ENCODE measurements around the gene CD47.

The CD47 gene

DNA sequence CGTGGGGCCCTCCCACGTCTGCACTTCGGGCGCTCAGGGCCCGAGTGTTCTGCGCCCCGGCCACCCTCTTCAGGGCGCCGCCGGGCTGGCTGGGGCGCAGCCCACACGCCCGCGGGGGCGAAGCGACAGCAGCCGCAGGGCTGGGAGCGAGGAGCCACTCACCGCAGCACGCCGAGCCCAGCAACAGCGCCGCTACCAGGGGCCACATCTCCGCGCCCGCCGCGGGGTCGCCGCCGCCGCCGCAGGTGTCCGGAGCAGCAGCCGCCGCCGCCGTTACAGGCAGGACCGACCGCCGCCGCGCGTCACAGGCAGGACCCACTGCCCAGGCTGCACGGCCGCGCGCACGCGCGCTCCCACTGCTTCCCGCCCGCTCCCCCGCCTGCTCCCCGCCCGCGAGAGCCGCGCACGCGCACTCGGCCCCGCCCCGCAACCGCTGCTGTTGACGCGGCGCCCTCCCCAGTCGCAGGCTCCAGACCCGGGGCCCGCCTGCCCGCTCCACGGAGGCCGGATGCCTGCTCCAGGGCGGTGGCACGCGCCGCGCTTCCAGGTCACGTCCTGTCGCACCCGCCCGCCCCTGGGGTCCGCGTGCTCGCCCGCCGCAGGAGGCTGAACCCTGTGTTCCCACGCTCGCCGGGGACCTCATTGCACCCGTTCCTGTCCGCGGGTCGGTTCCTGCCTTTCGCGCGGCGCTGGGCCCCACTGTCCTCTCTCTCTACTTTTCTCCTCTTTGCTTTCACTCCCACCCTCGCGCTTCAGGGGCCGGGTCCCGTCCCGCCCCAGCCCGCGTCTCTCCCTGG, at the start of gene CD47:
Gene CD47 (minus strand): TSS at position 331 of the 797 bp plus-strand sequence. CDS start 123 bp downstream, at position 208.
- DNase-seq (ENCODE audit: low spot score) = peak; percentile 97

DNA sequence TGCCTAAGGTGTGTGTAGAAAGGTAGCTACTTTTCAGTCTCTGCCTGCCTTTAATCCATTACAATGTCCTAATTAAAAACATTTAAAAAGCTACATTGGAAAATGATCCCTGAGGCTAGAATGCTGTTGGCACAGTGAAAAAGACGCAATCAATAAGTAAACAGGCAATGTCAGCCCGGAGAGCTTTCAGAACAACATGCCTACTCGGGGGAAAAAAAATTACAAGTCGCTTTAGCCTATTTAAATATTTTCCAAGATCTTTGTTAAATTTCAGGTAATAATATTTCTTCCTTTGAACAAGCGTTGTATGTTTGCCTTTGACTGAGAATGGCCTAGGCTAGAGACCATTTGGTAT, 46.6 kb upstream of the CD47 start:
- no peak for DNase-seq (ENCODE audit: low spot score)

DNA sequence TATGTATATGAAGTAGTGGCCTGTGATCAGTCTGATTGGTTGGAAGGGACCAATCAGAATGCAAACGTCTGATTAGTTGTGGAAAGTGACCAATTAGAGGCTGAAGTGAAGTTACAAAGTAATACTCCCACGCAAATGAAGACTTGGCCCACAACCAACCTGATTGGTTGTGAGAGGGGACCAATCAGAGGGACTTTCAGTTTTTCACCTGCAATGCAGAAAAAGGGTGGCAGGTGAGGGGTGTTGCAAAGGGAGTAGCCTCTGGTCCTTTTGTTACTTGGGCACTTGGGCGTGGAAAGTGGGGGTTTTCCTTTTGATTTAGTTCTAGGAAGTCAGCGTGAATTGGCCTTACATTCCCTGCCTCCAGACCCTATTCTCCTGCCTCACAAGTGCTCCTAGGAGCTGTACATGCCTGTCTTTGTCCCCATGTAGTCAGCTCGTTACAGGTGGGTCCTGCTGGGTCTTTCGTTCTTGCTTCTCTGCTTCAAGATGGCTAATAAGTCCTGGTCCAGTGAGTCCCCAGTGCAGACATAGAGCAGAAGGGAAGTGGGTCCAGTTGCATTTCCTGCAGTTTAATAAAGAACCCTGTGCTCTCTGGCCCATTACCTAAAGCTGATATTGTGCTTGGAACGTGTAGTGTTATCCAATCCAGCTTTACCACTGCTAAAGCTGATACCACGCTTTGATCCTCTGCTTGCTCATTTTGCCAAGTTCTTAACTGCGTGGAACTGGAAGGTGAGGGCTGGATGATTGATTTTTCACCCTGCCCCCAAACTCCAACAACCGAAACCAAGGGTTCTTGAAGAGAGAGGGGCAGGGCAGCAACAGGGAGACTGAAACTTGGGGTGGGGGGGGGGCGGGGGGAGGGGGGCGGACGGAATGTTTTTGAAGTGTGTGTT, 46.0 kb upstream of the CD47 start:
- no peak for DNase-seq (ENCODE audit: low spot score)

DNA sequence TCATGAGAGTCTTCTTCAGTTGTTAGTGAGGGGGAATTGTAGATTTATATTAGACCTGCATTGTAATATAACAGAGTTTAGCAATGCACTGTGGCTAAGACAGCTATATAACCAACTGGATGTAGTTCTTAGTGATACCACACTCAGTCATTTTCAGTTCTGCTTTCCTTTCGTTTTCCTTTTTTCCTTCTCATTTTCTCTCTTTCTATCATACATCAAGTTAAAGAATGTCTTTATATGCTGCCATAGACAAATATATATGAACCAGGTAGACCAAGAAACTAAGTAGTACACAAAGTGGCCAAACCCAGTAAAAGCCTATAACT, 43.7 kb upstream of the CD47 start:
- DNase-seq (ENCODE audit: low spot score) = no peak

DNA sequence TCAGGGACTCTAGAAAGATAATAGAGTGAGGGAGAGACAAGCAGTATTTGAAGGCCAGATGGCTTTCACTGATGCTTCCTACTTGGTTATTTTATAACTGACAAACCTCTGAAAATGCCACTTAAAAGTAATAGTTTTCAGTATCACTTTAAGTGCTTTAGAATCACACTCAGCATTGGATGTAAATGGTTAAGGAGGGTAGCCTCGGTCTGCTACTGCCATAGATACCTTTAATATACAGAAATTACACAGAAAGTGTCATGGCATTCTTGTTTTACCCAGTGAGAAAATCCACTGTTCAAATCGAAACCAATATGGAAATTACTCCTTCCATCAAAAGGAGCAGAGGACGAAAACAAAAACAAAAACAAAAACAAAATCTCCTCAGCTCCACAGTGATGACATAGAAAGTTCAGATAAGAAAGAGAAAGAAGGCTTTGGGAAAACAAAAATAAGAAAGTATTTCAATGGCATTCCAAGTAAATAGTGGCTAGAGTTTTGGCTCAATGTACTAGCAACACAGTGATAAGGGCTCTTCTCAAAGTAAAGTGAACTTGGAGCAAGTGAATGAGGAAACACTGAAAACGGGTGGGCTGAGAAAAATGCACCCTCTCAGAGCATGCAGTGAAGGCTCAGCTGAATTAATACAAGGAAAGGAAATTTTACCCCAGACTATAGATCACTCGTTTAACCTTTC, 43.2 kb upstream of the CD47 start:
- DNase-seq (ENCODE audit: low spot score) = no peak

DNA sequence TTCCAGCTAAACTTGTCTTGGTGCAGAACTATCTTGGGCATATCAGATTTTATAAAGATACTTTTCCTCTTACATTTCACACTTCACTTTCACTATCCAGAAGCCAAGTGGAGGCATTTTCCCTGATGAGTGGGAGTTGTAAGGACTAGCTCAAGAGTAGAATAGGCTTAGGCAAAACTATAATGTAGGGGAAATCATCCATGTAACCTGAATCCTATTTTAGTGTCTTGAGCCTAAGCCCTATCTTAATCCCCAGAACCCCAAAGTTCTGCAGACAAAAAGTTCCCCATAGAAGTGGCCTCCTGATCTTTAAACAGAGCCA, 42.2 kb upstream of the CD47 start:
- DNase-seq (ENCODE audit: low spot score) = no peak

DNA sequence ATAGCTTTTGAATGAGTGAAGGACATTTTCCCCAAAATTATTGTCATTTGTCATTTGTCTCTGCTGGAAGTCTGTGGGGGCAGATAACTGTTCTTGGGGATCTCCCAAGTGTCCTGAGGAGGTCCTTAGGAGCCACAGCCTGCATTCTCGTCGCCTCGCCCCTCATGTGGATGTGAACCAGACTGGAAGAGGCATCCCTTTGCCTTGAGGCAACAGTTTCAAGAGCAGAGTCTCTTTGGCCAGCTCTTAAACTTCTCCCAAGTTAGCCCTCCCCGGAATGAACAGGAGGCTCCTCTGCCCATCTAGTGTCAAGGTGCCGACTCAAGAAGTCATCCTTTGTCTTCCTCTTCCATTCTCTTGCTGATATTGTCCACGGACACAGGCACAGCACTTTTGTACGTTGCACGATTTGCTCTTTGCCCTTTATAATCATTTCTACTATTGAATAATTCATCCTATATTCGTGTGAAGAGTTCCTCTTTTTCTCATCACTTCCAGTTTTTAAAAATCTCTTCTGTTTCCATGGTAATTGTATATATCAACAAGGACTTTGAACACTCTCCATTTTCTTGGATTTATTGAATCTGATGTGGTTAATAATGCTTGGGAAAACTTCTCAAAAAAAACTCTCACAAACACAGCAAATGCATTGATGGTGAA, 40.8 kb upstream of the CD47 start:
- DNase-seq (ENCODE audit: low spot score) = no peak

DNA sequence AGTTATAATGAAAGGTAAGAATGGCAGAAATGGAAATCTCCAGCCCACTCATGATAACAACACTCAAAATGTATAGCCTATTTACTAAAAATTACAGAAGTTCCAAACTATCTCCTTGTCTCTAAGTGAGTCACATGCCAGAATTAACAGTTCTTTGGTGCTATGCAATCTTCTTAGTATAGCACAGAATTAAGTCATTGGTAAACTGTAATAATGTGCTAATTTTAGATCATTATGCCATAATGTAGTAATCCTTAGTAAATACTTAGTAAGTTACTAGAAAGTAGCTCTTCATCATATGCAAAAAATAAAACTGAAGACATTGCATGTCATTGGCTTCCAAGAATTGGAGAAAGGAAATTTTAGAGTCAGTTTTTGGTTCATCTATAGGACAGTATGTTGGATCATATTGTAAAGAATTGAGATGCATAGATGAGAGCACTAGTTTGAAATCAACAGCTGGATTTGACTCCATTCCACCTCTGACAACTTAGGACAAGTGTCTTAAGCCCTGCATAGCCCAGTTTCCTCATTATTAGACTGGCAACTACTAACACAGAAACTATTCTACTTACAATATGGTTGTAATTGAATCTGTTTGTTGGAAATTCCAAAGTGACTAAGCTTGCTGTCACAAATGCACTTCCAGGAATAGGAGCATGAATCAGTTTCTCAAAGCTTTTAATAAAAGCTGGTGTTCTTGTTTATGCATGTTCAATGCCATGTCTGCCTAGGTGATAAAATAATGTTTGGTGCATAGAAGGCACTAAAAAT, 40.1 kb upstream of the CD47 start:
- DNase-seq (ENCODE audit: low spot score) = no peak

DNA sequence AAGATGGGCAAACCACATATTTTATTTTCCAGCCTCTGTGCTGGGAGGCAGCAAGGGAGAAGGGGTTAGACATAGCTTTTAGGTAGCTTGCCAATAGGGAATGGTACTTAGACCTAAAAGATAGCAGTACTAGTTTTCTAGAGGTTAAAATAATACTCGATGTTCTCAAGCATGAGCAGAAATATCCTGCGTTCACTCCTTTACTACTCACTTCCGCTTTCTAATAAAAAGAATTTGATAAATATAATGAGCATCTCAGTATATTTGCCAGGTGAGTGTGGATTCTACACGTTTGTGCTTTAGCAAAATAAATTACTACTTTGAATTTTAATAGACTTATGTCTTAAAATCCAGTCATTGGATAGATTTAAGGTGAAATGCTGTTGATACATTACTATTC, 39.4 kb upstream of the CD47 start:
- no peak for DNase-seq (ENCODE audit: low spot score)

DNA sequence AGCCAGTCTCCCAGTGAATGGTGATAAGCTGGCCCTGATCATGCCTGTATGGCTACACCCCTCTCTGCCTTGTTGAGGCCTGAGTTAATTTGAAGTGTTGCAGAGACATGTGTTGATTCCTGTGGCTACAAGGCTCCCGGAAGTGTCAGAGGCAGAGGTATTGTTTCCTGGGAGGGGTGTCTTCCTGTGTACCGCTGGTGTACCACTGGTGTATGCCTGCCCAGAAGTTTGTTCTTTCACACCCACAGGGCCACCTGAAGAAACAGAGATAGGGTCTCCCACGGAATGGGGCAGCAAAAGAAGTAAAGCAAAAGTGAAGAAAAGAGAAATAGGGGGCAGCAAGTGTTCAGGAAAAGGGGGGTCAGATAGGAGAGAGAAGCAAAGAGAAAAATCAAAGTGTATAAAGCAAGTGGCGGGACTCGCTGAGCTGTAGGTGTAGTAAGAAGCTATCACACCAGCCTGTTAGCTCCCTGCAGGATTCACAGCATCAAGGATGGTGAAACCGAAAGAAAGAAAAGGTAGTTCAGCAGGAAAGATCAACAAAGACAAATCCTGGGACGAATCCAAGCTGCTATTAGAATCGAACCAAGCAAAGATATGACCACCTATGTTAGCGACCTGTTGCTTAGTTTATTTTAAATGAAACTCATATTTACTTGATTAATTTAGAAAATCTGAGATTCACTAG, 36.6 kb upstream of the CD47 start:
- DNase-seq (ENCODE audit: low spot score) = peak; percentile 86

DNA sequence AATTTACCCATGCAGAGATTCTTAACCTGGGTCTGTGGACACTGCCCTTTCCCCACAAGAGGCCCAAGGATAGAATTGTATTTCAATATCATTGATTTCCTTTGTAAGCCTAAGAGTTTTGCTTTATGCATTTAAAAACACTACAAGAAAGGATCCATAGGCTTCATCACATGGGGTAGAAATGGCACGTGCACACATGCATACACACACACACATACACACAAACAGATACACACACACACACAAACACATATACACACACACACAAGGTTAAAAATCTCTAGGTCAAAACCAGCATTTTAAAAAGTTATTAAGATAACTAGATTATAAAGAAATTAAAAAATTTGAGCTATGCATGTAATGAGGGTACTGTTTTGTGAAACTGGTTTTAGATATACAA, 35.5 kb upstream of the CD47 start:
- no peak for DNase-seq (ENCODE audit: low spot score)

DNA sequence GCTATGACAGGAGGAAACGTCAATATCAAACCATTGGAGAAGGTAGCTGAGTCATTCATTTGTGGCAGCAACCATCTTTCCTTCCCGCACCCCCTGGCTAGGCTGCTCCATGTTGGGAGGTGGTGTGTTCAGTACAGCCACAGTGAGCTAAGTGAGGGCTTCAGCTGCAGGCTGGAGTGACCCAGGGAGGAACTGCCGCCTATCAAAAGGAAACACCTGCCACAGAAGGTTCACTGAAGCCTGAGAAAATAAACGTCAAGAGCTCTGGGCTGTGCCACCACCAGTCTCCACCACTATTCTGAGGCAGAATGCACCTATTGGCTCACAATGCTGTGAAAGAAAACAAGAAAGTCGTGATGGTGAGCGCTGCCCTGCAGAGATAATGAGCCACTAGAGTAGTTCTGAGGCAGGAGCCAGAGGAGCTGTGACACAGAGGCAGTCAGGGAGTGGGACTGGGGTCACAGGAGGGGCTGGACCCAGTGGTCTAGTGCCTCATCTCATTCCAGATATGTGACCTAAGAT, 34.8 kb upstream of the CD47 start:
- peak; percentile 71 for DNase-seq (ENCODE audit: low spot score)

DNA sequence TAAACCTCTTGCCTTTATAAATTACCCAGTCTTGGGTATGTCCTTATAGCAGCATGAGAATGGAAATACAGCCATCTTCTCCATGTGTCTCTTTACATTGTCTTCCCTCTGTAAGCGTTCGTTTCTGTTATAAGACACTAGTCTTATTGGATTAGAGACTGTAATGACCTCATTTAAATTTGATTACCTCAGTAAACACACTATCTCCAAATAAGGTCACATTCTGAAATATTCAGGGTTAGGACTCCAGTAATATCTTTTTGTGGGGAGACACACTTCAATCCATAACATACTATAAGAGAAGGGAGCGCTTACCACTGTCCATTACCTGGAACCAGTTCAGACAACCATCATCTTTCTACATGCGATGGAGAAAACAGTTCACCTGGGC, 34.3 kb upstream of the CD47 start:
- no peak for DNase-seq (ENCODE audit: low spot score)

DNA sequence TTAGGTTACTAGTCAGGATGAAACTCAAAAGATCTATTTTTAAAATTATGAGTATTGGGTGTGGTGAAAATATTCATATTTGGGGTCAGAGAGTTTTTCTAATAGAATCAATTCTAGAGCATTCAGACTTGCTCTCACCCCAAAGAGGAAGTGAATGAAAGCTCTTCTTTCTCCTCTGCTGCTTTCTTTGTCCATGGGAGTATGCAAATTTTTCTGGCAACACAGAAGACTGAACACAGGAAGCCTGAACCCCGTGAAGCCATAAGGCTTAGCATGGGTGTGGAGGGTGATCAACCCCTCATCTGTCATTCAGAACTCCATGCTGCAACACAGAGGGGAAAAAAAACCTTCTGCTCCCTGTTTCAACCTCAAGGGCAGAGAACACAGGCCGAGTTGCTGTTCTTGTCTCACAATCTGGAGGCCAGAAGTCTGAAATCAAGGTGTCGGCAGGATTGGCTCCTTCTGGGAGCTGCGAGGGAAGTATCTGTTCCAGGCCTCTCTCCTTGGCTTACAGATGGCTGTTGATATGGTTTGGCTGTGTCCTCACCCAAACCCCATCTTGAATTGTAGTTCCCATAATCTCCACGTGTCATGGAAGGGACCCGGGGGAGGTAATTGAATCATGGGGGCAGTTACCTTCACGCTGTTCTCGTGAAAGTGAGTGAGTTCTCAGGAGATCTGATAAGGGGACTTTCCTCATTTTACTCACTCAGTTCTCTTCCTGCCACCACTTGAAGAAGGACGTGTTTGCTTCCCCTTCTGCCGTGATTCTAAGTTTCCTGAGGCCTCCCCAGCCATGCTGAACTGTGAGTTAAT, 33.7 kb upstream of the CD47 start:
- DNase-seq (ENCODE audit: low spot score) = peak; percentile 73

DNA sequence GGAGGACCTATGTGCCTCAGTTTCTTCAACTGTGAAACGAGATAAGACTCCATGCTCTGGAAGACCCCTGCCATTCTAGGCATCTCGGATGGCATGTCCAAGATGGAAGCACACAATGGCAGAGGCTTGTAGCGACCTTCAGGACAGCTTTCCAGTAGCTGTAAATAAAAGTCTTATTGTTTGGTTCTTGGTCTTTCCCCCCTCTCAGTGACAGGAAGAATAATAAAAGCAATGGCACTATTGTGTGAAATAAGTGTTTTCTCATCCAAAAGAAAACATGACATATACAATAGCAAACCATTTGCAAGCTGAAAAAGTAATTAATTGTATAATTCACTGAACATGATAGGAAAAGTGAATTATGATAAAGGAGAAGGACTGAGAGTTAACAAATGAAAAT, 32.5 kb upstream of the CD47 start:
- DNase-seq (ENCODE audit: low spot score) = no peak

DNA sequence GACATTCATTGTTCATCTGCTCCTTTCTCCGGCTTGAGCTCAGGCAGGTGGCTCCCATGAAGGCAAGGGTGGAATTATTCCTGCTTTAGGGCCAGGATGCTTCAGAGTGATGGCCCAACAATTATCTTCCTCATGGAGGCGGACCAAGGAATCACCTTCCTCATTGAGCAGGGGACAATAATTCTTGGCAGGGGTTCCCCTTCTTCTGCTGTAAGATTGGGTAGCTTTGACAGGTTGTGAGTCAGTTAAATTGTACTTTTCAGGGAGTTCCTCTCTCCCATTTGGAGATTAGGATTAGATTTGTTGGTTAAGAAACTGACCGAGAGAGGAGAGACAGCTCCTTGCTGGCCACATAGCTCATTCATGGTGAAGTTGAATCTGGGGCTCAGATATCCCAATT, 31.4 kb upstream of the CD47 start:
- DNase-seq (ENCODE audit: low spot score) = no peak

DNA sequence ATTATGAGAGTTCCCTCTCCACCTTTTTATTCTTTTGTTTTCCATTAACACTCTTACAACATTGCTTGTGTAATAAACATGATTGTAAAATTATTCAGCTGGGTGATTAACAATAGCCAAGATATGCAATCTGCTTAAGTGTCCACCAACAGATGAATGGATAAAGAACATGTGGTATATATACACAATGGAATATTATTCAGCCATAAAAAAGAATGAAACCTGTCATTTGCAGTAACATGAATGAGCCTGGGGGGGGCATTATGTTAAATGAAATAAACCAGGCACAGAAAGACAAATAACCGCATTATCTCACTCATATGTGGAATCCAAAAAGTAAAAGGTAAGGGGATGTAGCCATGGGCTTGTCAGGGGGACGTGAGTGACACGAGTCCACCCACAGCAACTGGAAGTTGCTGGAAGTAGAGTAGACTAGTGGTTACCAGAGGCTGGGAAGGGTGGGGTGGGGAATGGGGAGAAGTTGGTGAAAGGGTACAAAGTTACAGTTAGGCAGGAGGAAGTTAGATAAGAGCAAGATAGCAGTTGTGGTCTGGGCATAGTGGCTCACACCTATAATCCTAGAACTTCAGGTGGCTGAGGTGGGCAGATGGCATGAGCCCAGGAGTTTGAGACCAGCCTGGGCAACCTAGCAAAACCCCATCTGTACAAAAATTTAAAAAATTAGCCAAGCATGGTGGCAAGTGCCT, 28.7 kb upstream of the CD47 start:
- DNase-seq (ENCODE audit: low spot score) = no peak

DNA sequence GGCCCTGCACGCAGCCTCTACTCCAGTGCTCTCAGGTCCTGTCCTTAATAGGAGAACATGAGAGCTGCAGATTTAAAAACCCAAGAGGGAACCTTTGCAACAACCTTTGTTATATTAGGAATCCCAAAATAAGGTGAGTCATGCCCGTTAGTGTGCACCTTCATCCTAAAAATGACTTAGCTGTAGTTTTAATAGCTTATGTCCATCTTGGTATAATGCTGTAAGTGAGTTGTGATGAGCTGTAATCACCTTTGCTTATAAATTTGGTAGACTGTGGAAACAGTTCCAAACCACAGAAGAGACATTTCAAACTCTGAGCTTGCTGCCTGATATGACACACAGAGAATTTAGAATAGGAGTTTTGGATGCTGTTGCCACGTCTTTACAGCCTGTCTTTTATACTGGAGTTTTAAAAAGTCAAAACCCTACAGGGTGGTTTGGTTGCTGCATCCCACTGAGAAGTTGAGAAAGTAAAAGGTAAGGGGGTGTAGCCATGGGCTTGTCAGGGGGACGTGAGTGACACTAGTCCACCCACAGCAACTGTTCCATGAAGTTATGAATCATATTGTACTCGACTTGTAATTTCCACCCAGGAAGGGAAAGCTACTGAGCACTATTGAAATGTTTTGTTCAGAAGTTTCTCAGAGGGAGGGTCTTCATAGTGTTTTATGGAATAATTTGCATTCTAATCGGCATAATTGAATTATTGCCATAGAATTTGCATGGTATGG, 27.4 kb upstream of the CD47 start:
- DNase-seq (ENCODE audit: low spot score) = no peak
